KOPT-K1 (cell line): Measurements from ENCODE around the gene OR5B21.

Source experiments
- H3K27ac ChIP-seq: fragments of 200-600 bp; sonication (generic); 2 replicates; pipeline ENCODE4 v1.5.1; 2016; ENCODE audit warnings: antibody characterized with exemption, mild to moderate bottlenecking, low read depth, low read length; ENCODE audit not compliant: poor library complexity, severe bottlenecking
- H3K36me3 ChIP-seq: fragments of 200-600 bp; sonication (generic); 2 replicates; pipeline ENCODE4 v1.5.1; 2017; ENCODE audit warnings: antibody characterized with exemption, mild to moderate bottlenecking, low read length, moderate library complexity; ENCODE audit not compliant: insufficient read depth
- H3K9me3 ChIP-seq: fragments of 200-600 bp; sonication (generic); 2 replicates; pipeline ENCODE4 v1.5.1; 2017; ENCODE audit warnings: antibody characterized with exemption, low read length, mild to moderate bottlenecking; ENCODE audit not compliant: insufficient read depth, poor library complexity, severe bottlenecking

OR5B21 gene

GRCh38 chr11:58505849-58506248 lies 2.1 kb downstream of the OR5B21 start:
- Histone ChIP-seq H3K27ac (no peak overlapping the region), H3K9me3 (no peaks in the 10 kb centered on the region), H3K36me3 (no peaks in the 10 kb centered on the region)

- Histone ChIP-seq H3K36me3 (no peaks in the 10 kb centered on the region), H3K9me3 (no peaks in the 10 kb centered on the region), H3K27ac (no peak overlapping the region)
Measured at GRCh38 chr11:58504232-58504631, 3.7 kb downstream of the OR5B21 start.

- Histone ChIP-seq H3K9me3 (no peaks in the 10 kb centered on the region), H3K36me3 (no peaks in the 10 kb centered on the region), H3K27ac (no peak overlapping the region)
Measured at GRCh38 chr11:58503361-58503856, 4.5 kb downstream of the OR5B21 start.

GRCh38 chr11:58502004-58502403 lies 5.9 kb downstream of the OR5B21 start:
- H3K27ac ChIP-seq = no peak overlapping the region
- H3K36me3 ChIP-seq = no peaks in the 10 kb centered on the region
- H3K9me3 ChIP-seq = no peaks in the 10 kb centered on the region

- Histone ChIP-seq H3K27ac (no peak overlapping the region), H3K36me3 (no peaks in the 10 kb centered on the region), H3K9me3 (no peaks in the 10 kb centered on the region)
Measured at GRCh38 chr11:58498464-58498863, 9.4 kb downstream of the OR5B21 start.

- H3K36me3 ChIP-seq = no peaks in the 10 kb centered on the region
- H3K9me3 ChIP-seq = no peaks in the 10 kb centered on the region
- H3K27ac ChIP-seq = no peak overlapping the region
Measured at GRCh38 chr11:58497951-58498350, 10.0 kb downstream of the OR5B21 start.

- Histone ChIP-seq H3K27ac (no peak overlapping the region), H3K9me3 (no peaks in the 10 kb centered on the region), H3K36me3 (no peaks in the 10 kb centered on the region)
Measured at GRCh38 chr11:58495906-58496305, 12.0 kb downstream of the OR5B21 start.

- no peaks in the 10 kb centered on the region for H3K36me3 ChIP-seq
- no peaks in the 10 kb centered on the region for H3K9me3 ChIP-seq
- no peak overlapping the region for H3K27ac ChIP-seq
Measured at GRCh38 chr11:58494101-58494500, 13.8 kb downstream of the OR5B21 start.

GRCh38 chr11:58493676-58494075 lies 14.2 kb downstream of the OR5B21 start:
- H3K27ac ChIP-seq = no peak overlapping the region
- H3K36me3 ChIP-seq = no peaks in the 10 kb centered on the region
- H3K9me3 ChIP-seq = no peaks in the 10 kb centered on the region

GRCh38 chr11:58490827-58491226 lies 17.1 kb downstream of the OR5B21 start:
- Histone ChIP-seq H3K36me3 (no peaks in the 10 kb centered on the region), H3K9me3 (no peaks in the 10 kb centered on the region), H3K27ac (no peak overlapping the region)

- H3K27ac ChIP-seq = no peak overlapping the region
- H3K9me3 ChIP-seq = no peaks in the 10 kb centered on the region
- H3K36me3 ChIP-seq = no peaks in the 10 kb centered on the region
Measured at GRCh38 chr11:58487170-58487569, 20.7 kb downstream of the OR5B21 start.

GRCh38 chr11:58485961-58486360 lies 21.9 kb downstream of the OR5B21 start:
- no peaks in the 10 kb centered on the region for H3K9me3 ChIP-seq
- H3K27ac ChIP-seq = no peak overlapping the region
- H3K36me3 ChIP-seq = no peaks in the 10 kb centered on the region

- no peaks in the 10 kb centered on the region for H3K36me3 ChIP-seq
- no peak overlapping the region for H3K27ac ChIP-seq
Measured at GRCh38 chr11:58471892-58472291, 36.0 kb downstream of the OR5B21 start.

GRCh38 chr11:58466293-58466692 lies 41.6 kb downstream of the OR5B21 start:
- H3K36me3 ChIP-seq = no peaks in the 10 kb centered on the region
- H3K9me3 ChIP-seq = no peaks in the 10 kb centered on the region
- H3K27ac ChIP-seq = no peak overlapping the region

More at GRCh38 chr11:58471892-58472291, 36.0 kb downstream of the OR5B21 start:
- peaks cover 9% of the 10 kb centered on the region for H3K9me3 ChIP-seq

GRCh38 chr11:58465690-58466089 lies 42.2 kb downstream of the OR5B21 start:
- no peak overlapping the region for H3K27ac ChIP-seq

More at GRCh38 chr11:58465690-58466089, 42.2 kb downstream of the OR5B21 start:
- no peaks in the 10 kb centered on the region for H3K36me3 ChIP-seq
- H3K9me3 ChIP-seq = no peaks in the 10 kb centered on the region
